ENCODE results near the gene TMEM219.

TMEM219 gene

DNA sequence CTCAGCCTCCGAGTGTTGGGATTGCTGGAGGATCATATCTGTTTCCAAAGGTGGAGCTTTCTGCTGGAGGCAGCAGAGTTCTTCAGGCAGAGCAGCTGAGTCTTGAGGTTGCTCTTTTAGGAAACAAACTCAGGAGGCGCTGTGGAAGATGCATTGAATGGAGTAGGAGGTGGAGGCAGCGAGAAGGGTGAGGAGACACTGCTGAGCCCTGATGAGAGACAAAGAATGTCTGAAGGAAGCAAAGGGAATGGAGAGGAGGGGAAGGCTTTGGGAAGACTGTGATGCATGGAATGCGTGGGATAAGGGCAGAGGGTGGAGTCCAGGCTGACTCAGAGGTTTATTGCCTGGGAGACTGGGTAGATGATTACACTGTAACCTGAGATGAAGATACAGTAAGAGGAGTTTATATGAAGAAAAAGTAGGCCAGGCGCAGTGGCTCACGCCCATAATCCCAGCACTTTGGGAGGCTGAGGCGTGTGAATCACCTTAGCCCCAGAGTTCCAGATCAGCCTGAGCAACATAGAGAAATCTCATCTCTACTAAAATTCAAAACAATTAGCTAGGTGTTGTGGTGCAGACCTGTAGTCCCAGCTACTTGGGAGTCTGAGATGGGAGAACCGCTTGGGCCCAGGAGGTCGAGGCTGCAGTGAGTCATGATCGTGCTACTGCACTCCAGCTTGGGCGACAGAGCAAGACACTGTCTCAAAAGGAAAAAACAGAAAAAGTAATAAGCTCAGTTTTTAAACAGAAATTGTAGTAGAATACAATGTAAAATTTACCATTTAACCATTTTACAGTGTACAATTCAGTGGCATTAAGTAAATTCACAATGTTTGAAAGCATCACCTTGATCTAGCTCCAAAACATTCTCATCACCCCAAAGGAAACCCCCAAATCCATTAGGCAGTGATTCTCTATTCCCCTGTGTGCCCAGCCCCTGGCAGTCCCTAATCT, 17.8 kb upstream of the TMEM219 start:
- Histone ChIP-seq H3K9me2 (replicated peaks; ENCODE audit: insufficient read depth, low read length) (no peaks in the 10 kb centered on the region), H3K79me2 (ENCODE audit: insufficient read depth, low read length) (no peaks in the 10 kb centered on the region), H3K4me3 (ENCODE audit: insufficient read depth, low read length, poor library complexity, severe bottlenecking) (no peak overlapping the region), H3K27ac (ENCODE audit: low read depth, low read length) (no peak overlapping the region), H3K36me3 (ENCODE audit: low read length) (no peaks in the 10 kb centered on the region), H2AFZ (ENCODE audit: low read depth, low read length, severe bottlenecking) (no peak overlapping the region), H3F3A (ENCODE audit: insufficient read depth) (no peaks in the 10 kb centered on the region), H3K9ac (ENCODE audit: low read length) (no peak overlapping the region), H3K4me2 (ENCODE audit: low read depth, low read length, poor library complexity, severe bottlenecking) (no peak overlapping the region), H3K27me3 (ENCODE audit: low read length) (no peaks in the 10 kb centered on the region), H4K20me1 (ENCODE audit: low read depth, low read length) (no peaks in the 10 kb centered on the region), H3K9me3 (ENCODE audit: insufficient read depth, low read length) (no peaks in the 10 kb centered on the region)
- no peak for TF ChIP-seq EZH2phosphoT487 (conservative IDR thresholded peaks at IDR 0.05; ENCODE audit: low read length)
- TF ChIP-seq, protein P1, sequence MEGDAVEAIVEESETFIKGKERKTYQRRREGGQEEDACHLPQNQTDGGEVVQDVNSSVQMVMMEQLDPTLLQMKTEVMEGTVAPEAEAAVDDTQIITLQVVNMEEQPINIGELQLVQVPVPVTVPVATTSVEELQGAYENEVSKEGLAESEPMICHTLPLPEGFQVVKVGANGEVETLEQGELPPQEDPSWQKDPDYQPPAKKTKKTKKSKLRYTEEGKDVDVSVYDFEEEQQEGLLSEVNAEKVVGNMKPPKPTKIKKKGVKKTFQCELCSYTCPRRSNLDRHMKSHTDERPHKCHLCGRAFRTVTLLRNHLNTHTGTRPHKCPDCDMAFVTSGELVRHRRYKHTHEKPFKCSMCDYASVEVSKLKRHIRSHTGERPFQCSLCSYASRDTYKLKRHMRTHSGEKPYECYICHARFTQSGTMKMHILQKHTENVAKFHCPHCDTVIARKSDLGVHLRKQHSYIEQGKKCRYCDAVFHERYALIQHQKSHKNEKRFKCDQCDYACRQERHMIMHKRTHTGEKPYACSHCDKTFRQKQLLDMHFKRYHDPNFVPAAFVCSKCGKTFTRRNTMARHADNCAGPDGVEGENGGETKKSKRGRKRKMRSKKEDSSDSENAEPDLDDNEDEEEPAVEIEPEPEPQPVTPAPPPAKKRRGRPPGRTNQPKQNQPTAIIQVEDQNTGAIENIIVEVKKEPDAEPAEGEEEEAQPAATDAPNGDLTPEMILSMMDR (IDR thresholded peaks at IDR 0.05; ENCODE audit: insufficient read depth, low read length, poor library complexity, severe bottlenecking) = no peak

DNA sequence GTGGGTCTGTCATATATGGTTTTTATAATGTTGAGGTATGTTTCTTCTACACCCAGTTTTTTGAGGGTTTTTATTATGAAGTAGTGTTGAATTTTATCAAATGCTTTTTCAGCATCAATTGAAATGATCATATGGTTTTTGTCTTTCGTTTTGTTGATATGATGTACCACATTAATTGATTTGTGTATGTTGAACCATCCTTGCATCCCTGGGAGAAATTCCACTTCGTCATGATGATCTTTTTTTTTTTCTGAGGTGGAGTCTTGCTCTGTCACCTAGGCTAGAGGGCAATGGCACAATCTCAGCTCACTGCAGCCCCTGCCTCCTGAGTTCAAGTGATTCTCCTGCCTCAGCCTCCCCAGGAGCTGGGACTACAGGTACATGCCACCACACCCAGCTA, 14.0 kb upstream of the TMEM219 start:
- TF ChIP-seq, protein P1 (IDR thresholded peaks at IDR 0.05; ENCODE audit: insufficient read depth, low read length, poor library complexity, severe bottlenecking) = no peak
- no peak for TF ChIP-seq EZH2phosphoT487 (conservative IDR thresholded peaks at IDR 0.05; ENCODE audit: low read length)
- Histone ChIP-seq H3K9me3 (ENCODE audit: insufficient read depth, low read length) (no peaks in the 10 kb centered on the region), H3K79me2 (ENCODE audit: insufficient read depth, low read length) (no peaks in the 10 kb centered on the region), H3K9ac (ENCODE audit: low read length) (no peak overlapping the region), H3K4me2 (ENCODE audit: low read depth, low read length, poor library complexity, severe bottlenecking) (no peak overlapping the region), H3K4me3 (ENCODE audit: insufficient read depth, low read length, poor library complexity, severe bottlenecking) (no peak overlapping the region), H3F3A (ENCODE audit: insufficient read depth) (no peaks in the 10 kb centered on the region), H2AFZ (ENCODE audit: low read depth, low read length, severe bottlenecking) (no peak overlapping the region), H3K27me3 (ENCODE audit: low read length) (no peaks in the 10 kb centered on the region), H3K9me2 (replicated peaks; ENCODE audit: insufficient read depth, low read length) (no peaks in the 10 kb centered on the region), H3K27ac (ENCODE audit: low read depth, low read length) (no peak overlapping the region), H4K20me1 (ENCODE audit: low read depth, low read length) (no peaks in the 10 kb centered on the region), H3K36me3 (ENCODE audit: low read length) (no peaks in the 10 kb centered on the region)

GRCh38 chr16:29950806-29951461, 10.9 kb upstream of the TMEM219 start:
- Histone ChIP-seq H3F3A (ENCODE audit: insufficient read depth) (no peaks in the 10 kb centered on the region), H3K36me3 (ENCODE audit: low read length) (no peaks in the 10 kb centered on the region), H3K4me3 (ENCODE audit: insufficient read depth, low read length, poor library complexity, severe bottlenecking) (no peak overlapping the region), H4K20me1 (ENCODE audit: low read depth, low read length) (no peaks in the 10 kb centered on the region), H3K9ac (ENCODE audit: low read length) (no peak overlapping the region), H3K27ac (ENCODE audit: low read depth, low read length) (no peak overlapping the region), H3K4me2 (ENCODE audit: low read depth, low read length, poor library complexity, severe bottlenecking) (no peak overlapping the region), H3K27me3 (ENCODE audit: low read length) (no peaks in the 10 kb centered on the region), H3K79me2 (ENCODE audit: insufficient read depth, low read length) (no peaks in the 10 kb centered on the region), H2AFZ (ENCODE audit: low read depth, low read length, severe bottlenecking) (no peak overlapping the region), H3K9me2 (replicated peaks; ENCODE audit: insufficient read depth, low read length) (no peaks in the 10 kb centered on the region), H3K9me3 (ENCODE audit: insufficient read depth, low read length) (no peaks in the 10 kb centered on the region)
- TF ChIP-seq, protein P1 (IDR thresholded peaks at IDR 0.05; ENCODE audit: insufficient read depth, low read length, poor library complexity, severe bottlenecking) = no peak
- TF ChIP-seq EZH2phosphoT487 (conservative IDR thresholded peaks at IDR 0.05; ENCODE audit: low read length) = no peak
